Activated CD4-positive, alpha-beta memory T cell treated with anti-CD3 and anti-CD28 coated beads, Interleukin-2, amount 10 ng/mL, durations not matched to agents 7 days and 5 days (primary cell): ENCODE data around the gene GUCY1A2. TPM values are rescaled to one million over a fixed set of nuclear protein-coding genes. Genes with fewer than 3 reads are reported as not detected.
"Not testable (repeated sequence)": the region's sequence is repeated elsewhere in the genome, so short reads cannot be mapped to it uniquely, and the experiment has no call there.

ENCODE experiments used
- CTCF ChIA-PET: fragments of 350-600 bp; sonication (Branson Sonifier 250); formaldehyde crosslinking; loops from one replicate; lab custom pipeline; 2021; ENCODE audit warnings: antibody characterized with exemption, inconsistent platforms; lab: Charles Lee
- POLR2A ChIA-PET: fragments of 350-600 bp; sonication (Branson Sonifier 250); formaldehyde crosslinking; loops from one replicate; lab custom pipeline; 2021; ENCODE audit warnings: antibody characterized with exemption; lab: Charles Lee
- DNase-seq: peaks from one replicate; pipeline ENCODE4 v3.0.0-alpha.2; 2020
- H3K27ac Mint-ChIP-seq: one replicate; pipeline ENCODE4 v1.8.0; 2021; ENCODE audit warnings: mild to moderate bottlenecking, mixed read lengths
- H3K27me3 Mint-ChIP-seq: one replicate; pipeline ENCODE4 v1.8.0; 2021; ENCODE audit warnings: mixed read lengths
- H3K36me3 Mint-ChIP-seq: one replicate; pipeline ENCODE4 v1.8.0; 2021; ENCODE audit warnings: low read depth, mixed read lengths
- H3K4me1 Mint-ChIP-seq: one replicate; pipeline ENCODE4 v1.8.0; 2021; ENCODE audit warnings: mixed read lengths
- H3K4me3 Mint-ChIP-seq: one replicate; pipeline ENCODE4 v1.8.0; 2021; ENCODE audit warnings: mild to moderate bottlenecking, mixed read lengths
- H3K9me3 Mint-ChIP-seq: one replicate; pipeline ENCODE4 v1.8.0; 2021; ENCODE audit warnings: mixed read lengths
- total RNA-seq, 2 experiments: library from RNA; stranded (reverse); gene quantifications; one replicate each; pipeline ENCODE4 v1.2.3, GENCODE V29; 2021

The GUCY1A2 gene
- total RNA-seq, 2 experiments from 2014 or later: not detected

DNA sequence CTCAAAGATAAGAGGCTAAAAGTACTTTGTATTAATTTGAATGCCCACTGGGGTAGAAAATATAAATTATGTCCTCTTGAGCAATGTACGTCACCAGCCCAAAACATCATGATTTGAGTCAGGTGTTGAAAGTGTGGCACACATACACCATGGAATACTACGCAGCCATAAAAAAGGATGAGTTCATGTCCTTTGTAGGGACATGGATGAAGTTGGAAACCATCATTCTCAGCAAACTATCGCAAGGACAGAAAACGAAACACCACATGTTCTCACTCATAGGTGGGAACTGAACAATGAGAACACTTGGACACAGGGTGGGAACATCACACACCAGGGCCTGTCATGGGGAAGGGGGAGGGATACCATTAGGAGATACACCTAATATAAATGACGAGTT lies 134.6 kb downstream of the GUCY1A2 start:
- H3K27ac Mint-ChIP-seq, H3K27me3 Mint-ChIP-seq, H3K4me1 Mint-ChIP-seq, H3K9me3 Mint-ChIP-seq, H3K4me3 Mint-ChIP-seq, POLR2A ChIA-PET, CTCF ChIA-PET, H3K36me3 Mint-ChIP-seq, DNase-seq: not testable (repeated sequence)

- Mint-ChIP-seq H3K27ac (no peak overlapping the region), H3K27me3 (no peaks in the 10 kb centered on the region), H3K4me1 (no peaks in the 10 kb centered on the region), H3K9me3 (peaks cover 14% of the 10 kb centered on the region), H3K36me3 (no peaks in the 10 kb centered on the region), H3K4me3 (no peak overlapping the region)
- no peak for DNase-seq
- ChIA-PET CTCF (no interaction called here), POLR2A (no interaction called here)
These were observed 138.3 kb downstream of the GUCY1A2 start for GRCh38 chr11:106879832-106880546.

- no peaks in the 10 kb centered on the region for H3K4me1 Mint-ChIP-seq
- CTCF ChIA-PET: no interaction called here
- H3K9me3 Mint-ChIP-seq: peaks cover 14% of the 10 kb centered on the region
- no peaks in the 10 kb centered on the region for H3K36me3 Mint-ChIP-seq
- no peak overlapping the region for H3K4me3 Mint-ChIP-seq
- no peak overlapping the region for H3K27ac Mint-ChIP-seq
- H3K27me3 Mint-ChIP-seq: no peaks in the 10 kb centered on the region
- POLR2A ChIA-PET: no interaction called here
- no peak for DNase-seq
These were observed 139.2 kb downstream of the GUCY1A2 start for GRCh38 chr11:106879029-106879428.

DNA sequence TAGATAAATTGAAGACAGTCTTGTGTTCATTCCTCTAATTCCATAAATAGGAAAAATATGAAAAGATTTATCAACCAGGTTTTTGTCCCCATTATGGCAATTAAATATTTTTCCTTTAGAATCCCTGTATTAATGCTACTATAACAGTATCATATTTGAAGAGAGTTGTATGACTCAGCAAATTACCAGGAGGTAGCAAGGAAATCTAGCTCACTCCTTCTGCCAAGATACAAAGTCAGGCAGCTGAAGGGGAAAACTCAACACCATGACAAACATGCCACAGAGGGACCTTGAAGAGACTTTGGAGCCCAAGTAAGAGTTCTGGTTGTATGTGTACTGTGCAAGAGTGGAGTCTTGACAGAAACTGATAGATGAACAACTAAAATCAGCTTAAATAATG lies 143.3 kb downstream of the GUCY1A2 start:
- H3K27ac Mint-ChIP-seq: no peak overlapping the region
- H3K9me3 Mint-ChIP-seq: peaks cover 13% of the 10 kb centered on the region
- POLR2A ChIA-PET: no interaction called here
- no peak for DNase-seq
- no peak overlapping the region for H3K4me3 Mint-ChIP-seq
- H3K4me1 Mint-ChIP-seq: no peaks in the 10 kb centered on the region
- H3K27me3 Mint-ChIP-seq: no peaks in the 10 kb centered on the region
- H3K36me3 Mint-ChIP-seq: no peaks in the 10 kb centered on the region
- CTCF ChIA-PET: no interaction called here

- no peaks in the 10 kb centered on the region for H3K4me1 Mint-ChIP-seq
- no peaks in the 10 kb centered on the region for H3K36me3 Mint-ChIP-seq
- H3K4me3 Mint-ChIP-seq: no peak overlapping the region
- no peak for DNase-seq
- peaks cover 13% of the 10 kb centered on the region for H3K9me3 Mint-ChIP-seq
- POLR2A ChIA-PET: no interaction called here
- no peaks in the 10 kb centered on the region for H3K27me3 Mint-ChIP-seq
- CTCF ChIA-PET: no interaction called here
- no peak overlapping the region for H3K27ac Mint-ChIP-seq
These were observed 146.0 kb downstream of the GUCY1A2 start for GRCh38 chr11:106872246-106872645.

- Mint-ChIP-seq H3K36me3 (no peaks in the 10 kb centered on the region), H3K27me3 (no peaks in the 10 kb centered on the region), H3K27ac (no peak overlapping the region), H3K4me3 (no peak overlapping the region), H3K4me1 (no peaks in the 10 kb centered on the region), H3K9me3 (peaks cover 12% of the 10 kb centered on the region)
- no peak for DNase-seq
- CTCF ChIA-PET: no interaction called here
- POLR2A ChIA-PET: no interaction called here
These were observed 160.1 kb downstream of the GUCY1A2 start for GRCh38 chr11:106858200-106858599.

- DNase-seq: no peak
- no peaks in the 10 kb centered on the region for H3K36me3 Mint-ChIP-seq
- H3K27ac Mint-ChIP-seq: no peak overlapping the region
- no peaks in the 10 kb centered on the region for H3K27me3 Mint-ChIP-seq
- CTCF ChIA-PET: no interaction called here
- H3K4me1 Mint-ChIP-seq: no peaks in the 10 kb centered on the region
- POLR2A ChIA-PET: no interaction called here
- H3K9me3 Mint-ChIP-seq: peaks cover 14% of the 10 kb centered on the region
- no peak overlapping the region for H3K4me3 Mint-ChIP-seq
These were observed 161.7 kb downstream of the GUCY1A2 start for GRCh38 chr11:106856566-106856965.

GRCh38 chr11:106854429-106854828 lies 163.8 kb downstream of the GUCY1A2 start:
- Mint-ChIP-seq H3K4me1 (no peaks in the 10 kb centered on the region), H3K9me3 (peaks cover 14% of the 10 kb centered on the region), H3K36me3 (no peaks in the 10 kb centered on the region), H3K27me3 (no peaks in the 10 kb centered on the region), H3K4me3 (no peak overlapping the region), H3K27ac (no peak overlapping the region)
- ChIA-PET POLR2A (no interaction called here), CTCF (no interaction called here)
- no peak for DNase-seq

GRCh38 chr11:106853850-106854401 lies 164.3 kb downstream of the GUCY1A2 start:
- POLR2A ChIA-PET: no interaction called here
- DNase-seq: no peak
- Mint-ChIP-seq H3K27ac (no peak overlapping the region), H3K4me3 (no peak overlapping the region), H3K36me3 (no peaks in the 10 kb centered on the region), H3K4me1 (no peaks in the 10 kb centered on the region), H3K27me3 (no peaks in the 10 kb centered on the region), H3K9me3 (peaks cover 14% of the 10 kb centered on the region)
- CTCF ChIA-PET: no interaction called here

DNA sequence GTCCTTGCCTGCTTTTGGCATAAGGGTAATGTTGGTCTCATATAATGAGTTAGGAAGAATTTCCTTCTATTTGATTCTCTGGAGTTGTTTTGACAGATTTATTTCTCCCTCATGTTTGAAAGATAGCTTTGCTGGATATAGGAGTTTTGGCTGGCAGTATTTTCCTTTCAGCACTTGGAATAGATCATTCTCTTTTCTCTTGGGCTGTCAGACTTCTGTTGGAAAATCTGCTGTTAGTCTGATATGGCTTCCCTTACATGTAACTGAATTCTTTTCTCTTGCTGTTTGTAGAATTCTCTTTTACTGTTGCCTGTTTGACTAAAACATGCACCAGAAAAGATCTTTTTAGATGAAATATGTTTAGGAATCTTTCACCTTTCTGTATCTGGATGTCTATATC lies 165.5 kb downstream of the GUCY1A2 start:
- DNase-seq: no peak
- POLR2A ChIA-PET: no interaction called here
- Mint-ChIP-seq H3K9me3 (peaks cover 14% of the 10 kb centered on the region), H3K27me3 (no peaks in the 10 kb centered on the region), H3K4me1 (no peaks in the 10 kb centered on the region), H3K27ac (no peak overlapping the region), H3K4me3 (no peak overlapping the region), H3K36me3 (no peaks in the 10 kb centered on the region)
- CTCF ChIA-PET: no interaction called here

DNA sequence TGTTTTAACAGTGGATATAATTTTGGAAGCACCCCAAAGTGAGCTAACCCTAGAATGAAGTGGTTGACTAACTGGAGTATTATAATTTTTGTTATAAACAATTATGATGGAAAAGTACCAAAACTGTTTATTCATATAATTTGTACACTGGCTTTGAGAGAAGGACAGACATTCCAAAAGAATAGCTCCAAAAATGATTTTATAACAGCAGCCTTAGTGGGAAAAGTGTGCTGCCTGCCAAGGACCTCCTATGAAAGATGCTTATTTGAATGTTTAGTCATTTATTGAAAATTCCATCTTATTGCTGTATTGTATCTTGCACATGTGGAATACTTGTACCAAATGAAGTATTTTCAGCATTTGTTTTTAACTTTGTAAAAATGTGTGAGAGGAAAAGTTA lies 169.8 kb downstream of the GUCY1A2 start:
- CTCF ChIA-PET: no interaction called here
- Mint-ChIP-seq H3K36me3 (no peaks in the 10 kb centered on the region), H3K27ac (no peak overlapping the region), H3K4me1 (no peaks in the 10 kb centered on the region), H3K4me3 (no peak overlapping the region), H3K27me3 (no peaks in the 10 kb centered on the region), H3K9me3 (peaks cover 4% of the 10 kb centered on the region)
- POLR2A ChIA-PET: no interaction called here
- no peak for DNase-seq

- H3K9me3 Mint-ChIP-seq: peaks cover 3% of the 10 kb centered on the region
- H3K36me3 Mint-ChIP-seq: no peaks in the 10 kb centered on the region
- ChIA-PET POLR2A (no interaction called here), CTCF (no interaction called here)
- no peak overlapping the region for H3K4me3 Mint-ChIP-seq
- no peaks in the 10 kb centered on the region for H3K27me3 Mint-ChIP-seq
- no peak overlapping the region for H3K27ac Mint-ChIP-seq
- H3K4me1 Mint-ChIP-seq: no peaks in the 10 kb centered on the region
- DNase-seq: no peak
These were observed 176.1 kb downstream of the GUCY1A2 start for GRCh38 chr11:106842134-106842533.

DNA sequence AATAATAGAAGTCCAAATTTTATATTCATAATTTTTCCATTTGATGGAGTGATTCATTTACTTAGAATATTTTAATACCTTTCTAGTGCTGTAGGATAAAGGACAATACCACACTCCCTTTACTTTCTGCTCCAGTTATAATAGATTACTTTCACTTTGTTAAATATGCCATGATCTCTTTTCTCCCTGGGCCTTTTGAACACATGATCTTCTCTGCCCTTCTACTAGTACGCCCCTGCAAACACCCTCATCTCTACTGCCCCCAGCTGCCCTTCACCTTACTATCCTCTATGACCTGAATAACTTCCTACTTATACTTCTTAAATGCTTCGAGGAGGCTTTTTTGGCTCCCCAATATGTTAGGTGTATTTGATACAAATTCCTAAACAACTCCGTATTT lies 177.3 kb downstream of the GUCY1A2 start:
- H3K4me3 Mint-ChIP-seq: no peak overlapping the region
- POLR2A ChIA-PET: no interaction called here
- no peak for DNase-seq
- no peaks in the 10 kb centered on the region for H3K27me3 Mint-ChIP-seq
- CTCF ChIA-PET: no interaction called here
- H3K27ac Mint-ChIP-seq: no peak overlapping the region
- peaks cover 3% of the 10 kb centered on the region for H3K9me3 Mint-ChIP-seq
- no peaks in the 10 kb centered on the region for H3K36me3 Mint-ChIP-seq
- H3K4me1 Mint-ChIP-seq: no peaks in the 10 kb centered on the region

- no peak overlapping the region for H3K4me3 Mint-ChIP-seq
- POLR2A ChIA-PET: no interaction called here
- no peaks in the 10 kb centered on the region for H3K4me1 Mint-ChIP-seq
These were observed 178.1 kb downstream of the GUCY1A2 start for GRCh38 chr11:106840146-106840545.

More at GRCh38 chr11:106840146-106840545, 178.1 kb downstream of the GUCY1A2 start:
- H3K27ac Mint-ChIP-seq: no peak overlapping the region
- no peaks in the 10 kb centered on the region for H3K36me3 Mint-ChIP-seq
- no peak for DNase-seq
- peaks cover 3% of the 10 kb centered on the region for H3K9me3 Mint-ChIP-seq
- CTCF ChIA-PET: no interaction called here
- no peaks in the 10 kb centered on the region for H3K27me3 Mint-ChIP-seq
